PC-9 (cell line): ENCODE measurements around the gene CKM. TPM values are rescaled to one million over a fixed set of nuclear protein-coding genes. Genes with fewer than 3 reads are reported as not detected.

Experiments
- BruUV-seq: library from RNA; stranded (reverse); fragments of 400-500 nt; replicated peaks from 2 replicates; lab custom pipeline; 2021; lab: Mats Ljungman, UMichigan
- CTCF ChIA-PET: fragments of 300-600 bp; sonication (Branson Sonifier 250); formaldehyde crosslinking; loops from one replicate; lab custom pipeline; 2022; ENCODE audit warnings: antibody characterized with exemption; lab: Charles Lee
- POLR2A ChIA-PET: fragments of 300-600 bp; sonication (Branson Sonifier 250); formaldehyde crosslinking; loops from one replicate; lab custom pipeline; 2022; ENCODE audit warnings: antibody characterized with exemption; ENCODE audit not compliant: unreplicated experiment; lab: Charles Lee
- DNase-seq, 2 experiments: peaks; one replicate each; pipeline versions ENCODE4 v3.0.0 to v3.0.0-alpha.2; 2015 to 2022; ENCODE audit warnings: mixed read lengths in 1 of 2
- H2AFZ ChIP-seq: fragments of 200-600 bp; sonication (generic); 2 replicates; pipeline ENCODE4 v1.8.1; 2017; ENCODE audit warnings: antibody characterized with exemption
- H3F3A ChIP-seq: fragments of 200-600 bp; sonication (generic); 2 replicates; pipeline ENCODE4 v1.8.1; 2017; ENCODE audit warnings: antibody characterized with exemption, mild to moderate bottlenecking, low read depth; ENCODE audit not compliant: insufficient read depth
- H3K27ac ChIP-seq: fragments of 200-600 bp; sonication (generic); 2 replicates; pipeline ENCODE4 v1.6.1; 2016; ENCODE audit warnings: mixed run types
- H3K27me3 ChIP-seq: fragments of 200-600 bp; sonication (generic); 2 replicates; pipeline ENCODE4 v1.6.1; 2016; ENCODE audit warnings: low read depth, mixed run types; ENCODE audit not compliant: insufficient read depth
- H3K36me3 ChIP-seq: fragments of 200-600 bp; sonication (generic); 2 replicates; pipeline ENCODE4 v1.6.1; 2016; ENCODE audit warnings: low read depth, mixed run types
- H3K4me1 ChIP-seq: fragments of 200-600 bp; sonication (generic); replicated peaks from 2 replicates; pipeline ENCODE4 v1.6.1; 2016; ENCODE audit warnings: mixed run types; ENCODE audit not compliant: insufficient read depth
- H3K4me2 ChIP-seq: fragments of 200-600 bp; sonication (generic); 2 replicates; pipeline ENCODE4 v1.6.1; 2017; ENCODE audit warnings: mixed run types
- H3K4me3 ChIP-seq: fragments of 200-600 bp; sonication (generic); 2 replicates; pipeline ENCODE4 v1.6.1; 2016; ENCODE audit warnings: mixed run types
- H3K79me2 ChIP-seq: fragments of 200-600 bp; sonication (generic); 2 replicates; pipeline ENCODE4 v1.6.1; 2017; ENCODE audit warnings: low read depth, mixed run types
- H3K9me2 ChIP-seq: fragments of 200-600 bp; sonication (generic); 2 replicates; pipeline ENCODE4 v1.8.1; 2017; ENCODE audit warnings: mild to moderate bottlenecking; ENCODE audit not compliant: insufficient read depth
- H3K9me3 ChIP-seq: fragments of 200-600 bp; sonication (generic); 2 replicates; pipeline ENCODE4 v1.8.1; 2016; ENCODE audit warnings: low read depth; ENCODE audit not compliant: insufficient read depth
- H4K20me1 ChIP-seq: fragments of 200-600 bp; sonication (generic); 2 replicates; pipeline ENCODE4 v1.8.1; 2017; ENCODE audit not compliant: insufficient read depth
- CTCF ChIP-seq: fragments of 200-600 bp; sonication (generic); conservative IDR thresholded peaks from 2 replicates; pipeline ENCODE4 v1.6.1; 2017; ENCODE audit warnings: mixed run types, antibody characterized with exemption, mild to moderate bottlenecking, moderate library complexity
- EZH2 ChIP-seq: fragments of 200-600 bp; sonication (generic); IDR thresholded peaks from 2 replicates; pipeline ENCODE4 v1.8.0; 2017; ENCODE audit warnings: antibody characterized with exemption, low read depth
- intact Hi-C: fragments of 100-400 bp; cut with micrococcal nuclease; formaldehyde crosslinking; loops from one replicate; pipeline ENCODE4 v1.10.0; 2022; ENCODE audit not compliant: unreplicated experiment
- total RNA-seq: library from RNA; stranded (reverse); gene quantifications from 2 replicates; pipeline ENCODE4 v1.2.3, GENCODE V29; 2021

CKM gene
- total RNA-seq, 1 experiment from 2014 or later, result not detected

- ChIA-PET CTCF (no interaction called here), POLR2A (no interaction called here)
- no peak for TF ChIP-seq EZH2
- no peak for TF ChIP-seq CTCF
- Histone ChIP-seq H3K27me3 (no peaks in the 10 kb centered on the region), H3K79me2 (no peaks in the 10 kb centered on the region), H3K4me1 (no peaks in the 10 kb centered on the region), H2AFZ (no peak overlapping the region), H3K9me2 (no peaks in the 10 kb centered on the region), H3K36me3 (no peaks in the 10 kb centered on the region), H3K9me3 (no peaks in the 10 kb centered on the region), H3K27ac (no peak overlapping the region), H3K4me2 (no peak overlapping the region), H3F3A (peaks cover 8% of the 10 kb centered on the region; the same call in 1 of the 2 replicates), H4K20me1 (no peaks in the 10 kb centered on the region), H3K4me3 (no peak overlapping the region)
- DNase-seq, result no peak
- intact Hi-C loops, result no loop called here
- no TSS peak for BruUV-seq
These were observed 22.8 kb upstream of the CKM start for GRCh38 chr19:45345506-45345860.

GRCh38 chr19:45344621-45345505, 22.2 kb upstream of the CKM start:
- no peaks in the 10 kb centered on the region for H3K9me2 ChIP-seq
- no peaks in the 10 kb centered on the region; the same call in 1 of the 2 replicates for H3K9me3 ChIP-seq
- H3F3A ChIP-seq, result peaks cover 13% of the 10 kb centered on the region; the same call in 1 of the 2 replicates
- H4K20me1 ChIP-seq, result no peaks in the 10 kb centered on the region
- no peaks in the 10 kb centered on the region for H3K79me2 ChIP-seq
- CTCF ChIA-PET, result interaction anchor here (0.6 to 0.7 kb wide), 2 partner anchors 253 to 692 kb away, joined by 4 to 5 read pairs; no protein-coding TSS in a partner anchor
- intact Hi-C loops, result no loop called here
- no peak overlapping the region for H3K27ac ChIP-seq
- H3K4me1 ChIP-seq, result peaks cover 4% of the 10 kb centered on the region
- H2AFZ ChIP-seq, result no peak overlapping the region
- H3K4me2 ChIP-seq, result no peak overlapping the region
- TF ChIP-seq CTCF, result no peak
- H3K4me3 ChIP-seq, result no peak overlapping the region
- no peaks in the 10 kb centered on the region for H3K27me3 ChIP-seq
- H3K36me3 ChIP-seq, result no peaks in the 10 kb centered on the region
- no TSS peak for BruUV-seq
- POLR2A ChIA-PET, result interaction anchor here (0.7 kb wide), 1 partner anchor 455 kb away, joined by 5 read pairs; no protein-coding TSS in a partner anchor
- no peak for DNase-seq

DNA sequence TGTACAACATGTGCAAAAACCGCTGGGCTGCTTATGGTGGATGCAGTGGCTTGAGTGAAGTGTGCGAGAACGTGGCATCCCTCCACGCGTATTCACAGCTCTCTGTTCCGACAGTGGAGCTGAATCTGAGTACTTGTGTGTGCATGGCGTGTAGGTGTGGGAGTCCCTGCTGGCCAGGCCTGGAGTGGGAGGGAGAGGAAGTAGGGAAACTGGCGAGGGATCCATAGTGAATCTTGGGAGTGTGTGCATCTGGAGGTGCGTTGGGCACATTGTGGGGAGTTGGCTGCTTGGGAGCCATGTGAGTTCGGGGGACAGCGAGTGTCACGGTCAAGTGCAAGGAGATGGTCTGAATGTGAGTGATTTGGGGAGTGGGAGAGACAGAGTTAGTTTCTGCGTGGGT, 20.2 kb upstream of the CKM start:
- ChIA-PET POLR2A (no interaction called here), CTCF (no interaction called here)
- Histone ChIP-seq H2AFZ (no peak overlapping the region), H3K4me2 (no peak overlapping the region), H3K9me3 (no peaks in the 10 kb centered on the region; the same call in 1 of the 2 replicates), H3K27ac (no peak overlapping the region), H3K9me2 (no peaks in the 10 kb centered on the region), H3K27me3 (no peaks in the 10 kb centered on the region), H3F3A (peaks cover 16% of the 10 kb centered on the region; the same call in 1 of the 2 replicates), H3K4me1 (peaks cover 4% of the 10 kb centered on the region), H3K4me3 (no peak overlapping the region), H4K20me1 (no peaks in the 10 kb centered on the region), H3K79me2 (no peaks in the 10 kb centered on the region), H3K36me3 (no peaks in the 10 kb centered on the region)
- intact Hi-C loops, result no loop called here
- BruUV-seq, result no TSS peak
- TF ChIP-seq EZH2, result no peak
- TF ChIP-seq CTCF, result no peak
- no peak for DNase-seq
